ENCODE measurements around the gene TMEM161B.
"Not testable (repeated sequence)": the region's sequence is repeated elsewhere in the genome, so short reads cannot be mapped to it uniquely, and the experiment has no call there.

The TMEM161B gene

GRCh38 chr5:88177486-88177885, 91.2 kb downstream of the TMEM161B start:
- DNase-seq (ENCODE audit: low spot score): not testable (repeated sequence)

GRCh38 chr5:88172847-88173758, 95.5 kb downstream of the TMEM161B start:
- no peak for DNase-seq (ENCODE audit: low spot score)

GRCh38 chr5:88159591-88159990, 109.1 kb downstream of the TMEM161B start:
- no peak for DNase-seq (ENCODE audit: low spot score)

GRCh38 chr5:88158056-88158455, 110.6 kb downstream of the TMEM161B start:
- no peak for DNase-seq (ENCODE audit: low spot score)

GRCh38 chr5:88154891-88155290, 113.8 kb downstream of the TMEM161B start:
- no peak for DNase-seq (ENCODE audit: low spot score)

- DNase-seq (ENCODE audit: low spot score): no peak
Observed at GRCh38 chr5:88150747-88151146, 117.9 kb downstream of the TMEM161B start.

- DNase-seq (ENCODE audit: low spot score): no peak
Observed at GRCh38 chr5:88145611-88146467, 122.8 kb downstream of the TMEM161B start.

GRCh38 chr5:88145221-88145610, 123.4 kb downstream of the TMEM161B start:
- no peak for DNase-seq (ENCODE audit: low spot score)

Data from hematopoietic multipotent progenitor cell treated with erythropoietin and hydrocortisone succinate and interleukin-3 and kit ligand, for 17 days (in vitro differentiated cells).